ENCODE data around the gene SLC44A5.

- TF ChIP-seq POLR2A (IDR thresholded peaks at IDR 0.05) (no peak), CTCF (IDR thresholded peaks at IDR 0.05) (no peak)
Measured at GRCh38 chr1:75334876-75335389, 276.0 kb downstream of the SLC44A5 start.

Data from stomach (tissue), 4 donors.